HEK293T (cell line): Measurements from ENCODE around the gene MSH3.

ENCODE experiments used
- ARNT ChIP-seq: fragments of 450-650 bp; IDR thresholded peaks from 2 replicates; pipeline ENCODE4 v1.6.1; 2017; ENCODE audit warnings: mild to moderate bottlenecking
- FOXM1 ChIP-seq: fragments of 450-650 bp; IDR thresholded peaks from 2 replicates; pipeline ENCODE4 v1.6.1; 2017; ENCODE audit warnings: mild to moderate bottlenecking, borderline replicate concordance
- HDGF ChIP-seq: fragments of 450-650 bp; IDR thresholded peaks from 2 replicates; pipeline ENCODE4 v1.6.1; 2017; ENCODE audit warnings: antibody characterized with exemption, borderline replicate concordance
- LEF1 ChIP-seq: fragments of 450-650 bp; IDR thresholded peaks from 2 replicates; pipeline ENCODE4 v1.6.1; 2017; ENCODE audit warnings: mild to moderate bottlenecking, borderline replicate concordance
- SUZ12 ChIP-seq: fragments of 450-650 bp; IDR thresholded peaks from 2 replicates; pipeline ENCODE4 v1.6.1; 2016; ENCODE audit warnings: mild to moderate bottlenecking
- TF ChIP-seq, protein P1 (sequence below): fragments of 450-650 bp; IDR thresholded peaks from 2 replicates; pipeline ENCODE4 v1.6.1; 2016

DNA sequence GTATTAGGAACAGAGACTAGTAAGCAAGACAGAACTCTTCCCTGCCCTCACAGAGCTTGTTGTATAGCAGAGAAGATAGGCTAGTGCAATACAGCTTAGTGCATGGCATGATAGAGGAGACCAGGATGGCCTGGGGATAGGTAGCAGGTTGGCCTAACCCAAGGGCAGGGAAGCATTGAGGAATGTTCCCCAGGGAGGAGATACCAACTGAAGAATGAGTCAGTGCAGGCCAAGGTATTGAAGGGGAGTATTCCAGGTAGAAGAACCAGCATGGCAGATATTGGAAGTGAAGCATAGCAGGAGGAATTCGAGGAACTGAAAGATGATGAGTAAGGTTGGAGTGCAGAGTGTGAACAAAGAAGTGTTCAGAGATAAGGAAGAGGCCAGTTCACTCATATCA is 138.9 kb downstream of the MSH3 start:
- TF ChIP-seq, protein P1, sequence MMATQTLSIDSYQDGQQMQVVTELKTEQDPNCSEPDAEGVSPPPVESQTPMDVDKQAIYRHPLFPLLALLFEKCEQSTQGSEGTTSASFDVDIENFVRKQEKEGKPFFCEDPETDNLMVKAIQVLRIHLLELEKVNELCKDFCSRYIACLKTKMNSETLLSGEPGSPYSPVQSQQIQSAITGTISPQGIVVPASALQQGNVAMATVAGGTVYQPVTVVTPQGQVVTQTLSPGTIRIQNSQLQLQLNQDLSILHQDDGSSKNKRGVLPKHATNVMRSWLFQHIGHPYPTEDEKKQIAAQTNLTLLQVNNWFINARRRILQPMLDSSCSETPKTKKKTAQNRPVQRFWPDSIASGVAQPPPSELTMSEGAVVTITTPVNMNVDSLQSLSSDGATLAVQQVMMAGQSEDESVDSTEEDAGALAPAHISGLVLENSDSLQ: no peak
- TF ChIP-seq ARNT (no peak), FOXM1 (no peak), LEF1 (no peak), SUZ12 (no peak), HDGF (no peak)
